ENCODE results near the gene C4B.
"Not testable (repeated sequence)": the region's sequence is repeated elsewhere in the genome, so short reads cannot be mapped to it uniquely, and the experiment has no call there.

C4B gene

DNA sequence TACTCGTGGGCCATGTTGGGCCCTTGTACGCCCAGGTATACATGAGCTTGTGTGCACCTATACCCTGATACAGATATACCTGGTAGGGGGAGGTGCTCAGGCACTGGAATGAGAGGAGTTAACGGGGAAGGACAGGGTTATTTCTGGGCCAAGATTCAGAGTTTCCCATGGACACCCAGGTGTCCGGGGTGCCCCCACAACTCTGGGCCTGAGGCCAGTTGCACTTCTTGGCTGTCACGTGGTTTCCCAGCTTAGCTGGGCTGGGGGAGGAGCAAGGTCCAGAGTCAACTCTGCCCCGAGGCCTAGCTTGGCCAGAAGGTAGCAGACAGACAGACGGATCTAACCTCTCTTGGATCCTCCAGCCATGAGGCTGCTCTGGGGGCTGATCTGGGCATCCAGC lies 32.9 kb upstream of the C4B start, which contains the start of gene C4A:
C4A (plus strand) TSS at position 314 of the 400 bp plus-strand sequence; CDS start at position 365, 51 bp downstream.
- not testable (repeated sequence) for FAIRE-seq

GRCh38 chr6:31989363-31989762 lies 25.2 kb upstream of the C4B start:
- FAIRE-seq = peak; percentile 89

DNA sequence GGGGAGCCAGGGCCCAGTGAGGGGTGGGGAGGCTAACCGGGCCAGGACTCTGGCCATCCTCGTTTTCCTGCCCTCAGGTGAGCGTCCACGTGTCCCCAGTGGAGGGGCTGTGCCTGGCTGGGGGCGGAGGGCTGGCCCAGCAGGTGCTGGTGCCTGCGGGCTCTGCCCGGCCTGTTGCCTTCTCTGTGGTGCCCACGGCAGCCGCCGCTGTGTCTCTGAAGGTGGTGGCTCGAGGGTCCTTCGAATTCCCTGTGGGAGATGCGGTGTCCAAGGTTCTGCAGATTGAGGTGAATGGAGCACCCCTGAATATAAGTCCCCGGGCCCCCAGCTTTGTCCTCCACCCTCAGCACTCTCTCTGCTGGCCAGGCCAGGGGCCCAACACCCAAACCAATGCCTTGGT lies 20.2 kb upstream of the C4B start:
- FAIRE-seq = not testable (repeated sequence)

- FAIRE-seq = not testable (repeated sequence)
These were observed 18.2 kb upstream of the C4B start for GRCh38 chr6:31996385-31996784.

GRCh38 chr6:32002546-32003268 lies 11.9 kb upstream of the C4B start:
- not testable (repeated sequence) for FAIRE-seq

GRCh38 chr6:32003301-32003700 lies 11.3 kb upstream of the C4B start:
- not testable (repeated sequence) for FAIRE-seq

DNA sequence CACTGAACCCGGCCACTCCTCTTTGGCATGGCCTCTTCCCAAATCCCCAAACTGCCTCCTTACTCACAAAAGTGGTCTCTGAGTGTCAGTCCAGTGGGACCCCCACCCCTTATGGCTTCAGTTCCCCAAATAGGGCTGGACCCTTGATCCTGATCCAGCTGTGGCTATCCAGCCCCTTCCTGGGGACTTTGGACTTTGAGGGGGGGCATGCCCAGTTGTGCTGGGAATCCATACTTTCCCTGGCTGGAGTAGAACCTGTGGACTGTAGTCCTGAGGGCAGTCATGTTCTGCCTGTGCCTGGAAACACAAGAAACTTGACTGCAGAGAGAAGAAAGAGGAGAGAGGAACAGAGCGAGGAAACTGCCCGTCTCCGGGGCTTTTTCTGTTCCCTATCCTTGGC lies 10.2 kb upstream of the C4B start:
- FAIRE-seq = not testable (repeated sequence)

- FAIRE-seq = not testable (repeated sequence)
These were observed 9.6 kb upstream of the C4B start for GRCh38 chr6:32004864-32005537.

DNA sequence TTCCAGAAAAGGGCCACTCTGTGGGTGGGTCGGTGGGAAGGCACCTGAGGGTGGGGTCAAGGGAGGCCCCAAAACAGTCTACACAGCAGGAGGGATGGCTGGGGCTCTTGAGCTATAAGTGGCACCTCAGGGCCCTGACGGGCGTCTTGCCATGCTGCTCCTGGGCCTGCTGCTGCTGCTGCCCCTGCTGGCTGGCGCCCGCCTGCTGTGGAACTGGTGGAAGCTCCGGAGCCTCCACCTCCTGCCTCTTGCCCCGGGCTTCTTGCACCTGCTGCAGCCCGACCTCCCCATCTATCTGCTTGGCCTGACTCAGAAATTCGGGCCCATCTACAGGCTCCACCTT lies 9.1 kb upstream of the C4B start:
- FAIRE-seq = not testable (repeated sequence)

DNA sequence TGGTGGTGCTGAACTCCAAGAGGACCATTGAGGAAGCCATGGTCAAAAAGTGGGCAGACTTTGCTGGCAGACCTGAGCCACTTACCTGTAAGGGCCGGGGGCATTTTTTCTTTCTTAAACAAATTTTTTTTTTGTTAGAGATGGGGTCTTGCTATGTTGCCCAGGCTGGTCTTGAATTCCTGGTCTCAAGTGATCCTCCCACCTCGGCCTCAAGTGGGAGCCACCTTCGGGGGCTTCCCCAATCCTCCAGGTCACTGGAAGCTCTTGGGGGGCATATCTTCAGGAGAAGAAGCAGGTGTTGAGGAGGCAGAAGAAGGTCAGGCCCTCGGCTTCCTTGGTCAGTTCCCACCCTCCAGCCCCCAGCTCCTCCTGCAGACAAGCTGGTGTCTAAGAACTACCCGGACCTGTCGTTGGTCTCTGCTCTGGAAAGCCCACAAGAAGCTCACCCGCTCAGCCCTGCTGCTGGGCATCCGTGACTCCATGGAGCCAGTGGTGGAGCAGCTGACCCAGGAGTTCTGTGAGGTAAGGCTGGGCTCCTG lies 8.5 kb upstream of the C4B start:
- not testable (repeated sequence) for FAIRE-seq

DNA sequence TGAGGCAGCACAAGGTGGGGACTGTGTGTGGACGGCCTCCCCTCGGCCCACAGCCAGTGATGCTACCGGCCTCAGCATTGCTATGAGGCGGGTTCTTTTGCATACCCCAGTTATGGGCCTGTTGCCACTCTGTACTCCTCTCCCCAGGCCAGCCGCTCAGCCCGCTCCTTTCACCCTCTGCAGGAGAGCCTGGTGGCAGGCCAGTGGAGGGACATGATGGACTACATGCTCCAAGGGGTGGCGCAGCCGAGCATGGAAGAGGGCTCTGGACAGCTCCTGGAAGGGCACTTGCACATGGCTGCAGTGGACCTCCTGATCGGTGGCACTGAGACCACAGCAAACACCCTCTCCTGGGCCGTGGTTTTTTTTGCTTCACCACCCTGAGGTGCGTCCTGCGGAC lies 7.5 kb upstream of the C4B start:
- FAIRE-seq = not testable (repeated sequence)

- not testable (repeated sequence) for FAIRE-seq
These were observed 6.6 kb upstream of the C4B start for GRCh38 chr6:32008037-32008436.

GRCh38 chr6:32008616-32009015 lies 6.0 kb upstream of the C4B start:
- not testable (repeated sequence) for FAIRE-seq

DNA sequence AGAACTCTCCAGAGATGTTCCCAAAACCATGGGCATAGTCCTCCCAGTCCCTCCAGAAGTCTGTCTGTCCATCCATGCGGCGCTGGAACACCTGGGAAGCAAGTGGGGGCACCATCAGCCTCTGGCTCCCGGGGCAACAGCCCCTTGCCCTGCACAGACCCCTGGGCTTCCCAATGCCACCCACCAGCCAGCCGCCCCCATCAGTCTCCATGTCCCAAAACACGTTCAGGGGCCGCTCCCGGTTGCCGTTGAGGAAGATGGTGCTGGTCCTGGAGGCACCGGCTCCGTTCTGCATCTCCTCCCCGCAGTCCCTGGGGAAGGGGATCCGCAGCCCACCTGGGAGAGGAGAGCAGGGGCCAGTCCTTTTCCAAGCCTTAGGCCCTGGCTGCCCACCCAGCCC lies 5.1 kb upstream of the C4B start:
- FAIRE-seq = not testable (repeated sequence)

GRCh38 chr6:32010856-32011530 lies 3.6 kb upstream of the C4B start:
- not testable (repeated sequence) for FAIRE-seq

DNA sequence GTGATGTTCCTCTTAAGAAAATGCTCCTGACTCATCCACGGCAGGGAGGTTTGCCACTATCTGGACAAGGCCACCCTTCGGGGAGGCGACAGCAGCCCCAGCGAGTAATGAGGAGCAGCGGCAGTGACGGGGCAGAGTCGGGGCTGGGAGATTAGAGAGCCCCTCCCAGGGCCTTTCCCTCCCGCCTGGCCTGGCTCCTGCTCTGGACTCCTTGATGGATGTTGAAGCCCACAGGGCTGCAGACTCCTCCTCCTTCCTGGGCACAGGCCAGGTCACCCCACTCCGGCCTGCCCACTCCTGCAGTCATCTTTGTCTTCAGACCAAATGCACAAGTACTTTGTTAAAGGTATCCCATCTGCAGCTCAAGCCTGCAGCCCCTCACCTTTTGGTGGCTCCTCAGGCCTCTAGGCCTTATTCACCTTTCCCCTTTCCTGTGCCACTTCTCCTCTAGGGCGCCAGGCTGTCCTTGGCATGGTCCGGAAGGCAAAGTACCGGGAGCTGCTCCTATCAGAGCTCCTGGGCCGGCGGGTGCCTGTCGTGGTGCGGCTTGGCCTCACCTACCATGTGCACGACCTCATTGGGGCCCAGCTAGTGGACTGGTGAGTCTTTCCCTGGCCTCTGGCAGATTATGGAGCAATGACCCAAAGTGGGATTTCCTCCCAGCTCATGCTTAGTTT lies 1.5 kb upstream of the C4B start:
- FAIRE-seq = not testable (repeated sequence)

GRCh38 chr6:32013738-32014137 lies 857 bp upstream of the C4B start:
- not testable (repeated sequence) for FAIRE-seq

DNA sequence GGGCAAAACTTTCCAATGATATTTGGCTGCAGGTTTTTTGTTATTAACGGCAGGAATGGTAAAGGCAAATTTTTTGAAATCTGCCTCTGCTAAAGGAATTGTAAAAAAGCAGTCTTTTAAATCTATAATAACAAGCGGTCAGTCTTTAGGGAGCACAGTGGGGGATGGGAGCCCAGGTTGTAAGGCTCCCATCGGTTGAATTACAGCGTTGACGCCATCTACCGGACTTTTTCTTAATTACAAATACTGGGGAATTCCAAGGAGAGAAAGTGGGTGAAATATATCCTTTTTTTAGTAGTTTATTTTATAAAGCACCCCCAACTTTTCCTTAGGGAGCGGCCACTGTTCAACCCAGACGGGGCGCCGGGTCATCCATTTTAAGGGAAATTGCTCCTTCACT lies 7.5 kb downstream of the C4B start:
- FAIRE-seq = peak; percentile 94

DNA sequence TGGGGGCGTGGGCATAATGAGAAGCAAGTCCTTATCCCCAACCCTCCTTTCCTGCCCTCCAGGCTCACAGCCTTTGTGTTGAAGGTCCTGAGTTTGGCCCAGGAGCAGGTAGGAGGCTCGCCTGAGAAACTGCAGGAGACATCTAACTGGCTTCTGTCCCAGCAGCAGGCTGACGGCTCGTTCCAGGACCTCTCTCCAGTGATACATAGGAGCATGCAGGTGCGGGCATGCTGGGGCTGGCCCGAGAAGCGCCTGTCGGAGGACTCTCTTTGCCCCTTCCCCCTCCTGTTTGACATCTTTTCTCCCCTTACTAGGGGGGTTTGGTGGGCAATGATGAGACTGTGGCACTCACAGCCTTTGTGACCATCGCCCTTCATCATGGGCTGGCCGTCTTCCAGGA lies 14.0 kb downstream of the C4B start:
- FAIRE-seq = not testable (repeated sequence)

DNA sequence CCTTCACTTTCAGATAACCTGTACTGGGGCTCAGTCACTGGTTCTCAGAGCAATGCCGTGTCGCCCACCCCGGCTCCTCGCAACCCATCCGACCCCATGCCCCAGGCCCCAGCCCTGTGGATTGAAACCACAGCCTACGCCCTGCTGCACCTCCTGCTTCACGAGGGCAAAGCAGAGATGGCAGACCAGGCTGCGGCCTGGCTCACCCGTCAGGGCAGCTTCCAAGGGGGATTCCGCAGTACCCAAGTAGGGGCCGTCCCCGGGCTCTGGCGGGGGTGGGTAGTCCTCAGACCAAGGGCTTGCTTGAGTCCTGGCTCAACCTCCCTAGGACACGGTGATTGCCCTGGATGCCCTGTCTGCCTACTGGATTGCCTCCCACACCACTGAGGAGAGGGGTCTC lies 15.0 kb downstream of the C4B start:
- not testable (repeated sequence) for FAIRE-seq

DNA sequence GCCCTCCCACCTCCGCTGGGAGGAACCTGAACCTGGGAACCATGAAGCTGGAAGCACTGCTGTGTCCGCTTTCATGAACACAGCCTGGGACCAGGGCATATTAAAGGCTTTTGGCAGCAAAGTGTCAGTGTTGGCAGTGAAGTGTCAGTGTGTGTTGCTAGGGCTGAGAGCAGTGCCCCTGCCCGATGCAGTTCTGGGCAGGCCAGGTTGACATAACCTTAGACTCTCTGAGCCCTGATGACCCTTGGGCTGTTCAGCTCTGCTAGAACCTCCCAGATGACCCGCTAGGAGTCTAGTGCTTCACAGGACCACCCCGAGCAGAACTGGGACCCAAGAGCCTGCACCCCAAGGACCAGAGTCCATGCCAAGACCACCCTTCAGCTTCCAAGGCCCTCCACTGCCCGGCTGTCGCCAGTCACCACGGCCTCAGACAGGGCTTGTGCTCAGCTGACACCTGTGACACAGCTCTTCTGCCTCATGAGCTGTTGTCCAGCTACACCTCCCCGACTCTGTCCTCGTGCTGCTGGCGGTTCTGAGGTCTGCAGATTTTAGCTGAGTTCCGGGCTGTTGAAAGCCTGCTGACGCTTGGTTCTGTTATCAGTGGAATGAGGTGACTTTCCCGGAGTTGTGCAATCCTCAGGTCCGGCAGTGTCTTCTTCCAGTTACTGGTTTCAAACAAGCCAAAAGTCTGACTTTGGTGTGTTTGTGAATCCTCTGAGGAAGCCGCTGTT lies 20.9 kb downstream of the C4B start:
- not testable (repeated sequence) for FAIRE-seq

DNA sequence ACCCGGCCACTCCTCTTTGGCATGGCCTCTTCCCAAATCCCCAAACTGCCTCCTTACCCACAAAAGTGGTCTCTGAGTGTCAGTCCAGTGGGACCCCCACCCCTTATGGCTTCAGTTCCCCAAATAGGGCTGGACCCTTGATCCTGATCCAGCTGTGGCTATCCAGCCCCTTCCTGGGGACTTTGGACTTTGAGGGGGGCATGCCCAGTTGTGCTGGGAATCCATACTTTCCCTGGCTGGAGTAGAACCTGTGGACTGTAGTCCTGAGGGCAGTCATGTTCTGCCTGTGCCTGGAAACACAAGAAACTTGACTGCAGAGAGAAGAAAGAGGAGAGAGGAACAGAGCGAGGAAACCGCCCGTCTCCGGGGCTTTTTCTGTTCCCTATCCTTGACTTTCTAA lies 22.5 kb downstream of the C4B start:
- not testable (repeated sequence) for FAIRE-seq
